Endothelial cell of umbilical vein (primary cell): ENCODE results near the gene RNASE8.

Experiments used
- CTCF ChIP-seq, 2 donors: IDR thresholded peaks; 1 replicate in 1 of 2; 2 replicates in 1 of 2; pipeline ENCODE4 v1.5.1; 2011; ENCODE audit warnings: low read length in 2 of 2, mild to moderate bottlenecking in 2 of 2, moderate library complexity in 2 of 2, control low read depth in 1 of 2, inconsistent platforms in 1 of 2, low read depth in 1 of 2; ENCODE audit not compliant: insufficient read depth in 1 of 2; ENCODE audit errors: extremely low read depth in 1 of 2
- FOS ChIP-seq: IDR thresholded peaks from 2 replicates; pipeline ENCODE4 v1.6.1; 2011; ENCODE audit warnings: mild to moderate bottlenecking, low read length, moderate library complexity, borderline replicate concordance; ENCODE audit not compliant: insufficient read depth
- TF ChIP-seq, protein P1 (sequence below): IDR thresholded peaks from 2 replicates; pipeline ENCODE4 v1.6.1; 2011; ENCODE audit not compliant: insufficient read depth, insufficient read length

- TF ChIP-seq CTCF (IDR thresholded peaks at IDR 0.05; ENCODE audit: extremely low read depth in 1 of 2, insufficient read depth in 1 of 2, low read depth in 1 of 2, low read length in 2 of 2) = peak in 1 of 2 donors; percentile 5
- TF ChIP-seq, protein P1, sequence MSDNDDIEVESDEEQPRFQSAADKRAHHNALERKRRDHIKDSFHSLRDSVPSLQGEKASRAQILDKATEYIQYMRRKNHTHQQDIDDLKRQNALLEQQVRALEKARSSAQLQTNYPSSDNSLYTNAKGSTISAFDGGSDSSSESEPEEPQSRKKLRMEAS = no peak
- TF ChIP-seq FOS = no peak
Observed at GRCh38 chr14:21066882-21067502, 9.4 kb downstream of the RNASE8 start.
